HG02870 (cell line): ENCODE measurements around the gene NOTCH2NLA.
"Not testable (repeated sequence)": the region's sequence is repeated elsewhere in the genome, so short reads cannot be mapped to it uniquely, and the experiment has no call there.

Experiments
- ATAC-seq: cut with Tn5 transposase; IDR thresholded peaks from one replicate; pipeline ENCODE4 v1.9.1; 2021; ENCODE audit warnings: mild to moderate bottlenecking, moderate library complexity; ENCODE audit not compliant: unreplicated experiment

Gene NOTCH2NLA

DNA sequence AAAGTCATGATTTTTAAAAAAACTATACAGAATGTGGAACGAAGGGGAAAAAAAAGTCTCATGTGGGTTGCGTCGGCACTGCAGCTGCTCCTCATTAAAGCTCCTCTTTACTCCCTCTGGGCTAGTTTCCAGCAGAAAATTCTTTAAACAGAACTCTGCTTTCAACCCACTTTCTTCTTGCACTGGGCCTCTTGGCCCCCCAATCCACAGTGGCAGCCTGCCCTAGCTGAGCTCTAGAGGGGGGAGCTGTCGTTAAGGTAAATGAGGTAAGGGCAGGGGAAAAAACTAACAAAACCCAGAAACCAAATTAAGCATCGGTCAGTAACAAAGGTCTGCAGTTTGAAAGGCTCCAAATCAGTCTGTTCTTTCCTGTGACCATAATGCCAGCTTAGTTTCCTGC lies 54.3 kb downstream of the NOTCH2NLA start:
- not testable (repeated sequence) for ATAC-seq

DNA sequence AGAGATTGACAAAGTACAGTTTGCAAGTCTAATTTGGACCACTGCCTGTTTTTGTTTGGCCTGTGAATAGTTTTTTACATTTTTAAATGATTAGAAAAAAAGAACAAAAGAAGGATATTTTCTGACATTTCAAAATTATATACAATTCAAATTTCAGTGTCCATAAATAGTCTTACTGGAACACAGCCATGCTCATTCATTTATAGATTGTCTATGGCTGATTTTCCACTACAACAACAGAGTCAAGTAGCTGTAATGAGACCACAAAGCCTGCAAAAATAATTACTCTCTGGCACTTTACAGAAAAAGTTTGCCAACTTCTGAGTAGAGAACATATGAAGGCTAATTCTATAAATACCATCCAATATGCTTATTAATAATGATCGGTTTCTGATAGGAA lies 61.1 kb downstream of the NOTCH2NLA start:
- ATAC-seq = not testable (repeated sequence)

- not testable (repeated sequence) for ATAC-seq
Observed at GRCh38 chr1:146167273-146167672, 61.5 kb downstream of the NOTCH2NLA start.

GRCh38 chr1:146144465-146144864 lies 84.4 kb downstream of the NOTCH2NLA start, which contains the start of gene NBPF10:
Gene NBPF10 (minus strand): TSS chr1:146144804. CDS start chr1:146144769, 35 bp downstream.
- not testable (repeated sequence) for ATAC-seq
